H1 (cell line): ENCODE results near the gene DENND1A. TPM values are rescaled to one million over a fixed set of nuclear protein-coding genes. Genes with fewer than 3 reads are reported as not detected.

Experiments used
- ASH2L ChIP-seq: fragments of 200-600, 300-600 bp; sonication (generic); IDR thresholded peaks from one replicate; pipeline ENCODE4 v1.7.1; 2017; ENCODE audit warnings: low read length
- CBX8 ChIP-seq: fragments of 300-800, 300-1000 bp; sonication (generic); IDR thresholded peaks from 2 replicates; pipeline ENCODE4 v1.7.1; 2016; ENCODE audit warnings: low read depth, low read length, borderline replicate concordance
- CREB1 ChIP-seq: IDR thresholded peaks from 2 replicates; pipeline ENCODE4 v1.6.1; 2012; ENCODE audit warnings: inconsistent platforms
- JUN ChIP-seq: IDR thresholded peaks from 2 replicates; pipeline ENCODE4 v1.6.1; 2011; ENCODE audit warnings: low read depth, mild to moderate bottlenecking, improper control_type of control experiment, low read length
- POU5F1 ChIP-seq: IDR thresholded peaks from 2 replicates; pipeline ENCODE4 v1.6.1; 2011; ENCODE audit warnings: low read depth, mild to moderate bottlenecking, low read length, moderate library complexity
- SIRT6 ChIP-seq: IDR thresholded peaks from one replicate; pipeline ENCODE4 v1.7.1; 2012; ENCODE audit warnings: low read length, inconsistent platforms
- TAF7 ChIP-seq: optimal IDR thresholded peaks from 2 replicates; pipeline ENCODE3; 2011; ENCODE audit warnings: low read depth, mild to moderate bottlenecking, inconsistent platforms, low read length, moderate library complexity, borderline replicate concordance
- USF2 ChIP-seq: IDR thresholded peaks from 2 replicates; pipeline ENCODE4 v1.6.1; 2011; ENCODE audit warnings: low read length, improper control_type of control experiment
- polyA plus RNA-seq, 7 experiments: library from polyadenylated mRNA; depleted of rRNA in 3 of 7; stranded (reverse) in 5 of 7; unstranded in 2 of 7; fragments of >200 nt in 5 of 7; fragments of 200-250 nt in 2 of 7; gene quantifications; 1 replicate in 5 of 7; 2 replicates in 1 of 7; 4 replicates in 1 of 7; pipeline versions ENCODE4 v1.2.1 to v1.2.3, GENCODE V29; 2011 to 2013; ENCODE audit warnings: missing spikeins in 2 of 7, mixed read lengths in 2 of 7
- total RNA-seq: library from RNA; stranded (reverse); fragmentation: NEBNext Ultra II Directional; extraction: Animal tissue kit (Norgen Biotek cat#: 25700); gene quantifications from 2 replicates; pipeline ENCODE4 v1.2.1, GENCODE V29; 2021
- TF ChIP-seq, protein P1 (sequence below): fragments of 300-600 bp; sonication (generic); IDR thresholded peaks from 2 replicates; pipeline ENCODE4 v1.7.1; 2012; ENCODE audit warnings: low read length, moderate library complexity, mild to moderate bottlenecking, inconsistent platforms; ENCODE audit not compliant: insufficient replicate concordance

DENND1A gene
- total and polyA plus RNA-seq, 2 of the 8 experiments (the other 6 are each of a cell fraction or from before 2014, with no cell fraction given), result 24.1 to 26.4 TPM

- TF ChIP-seq, protein P1, sequence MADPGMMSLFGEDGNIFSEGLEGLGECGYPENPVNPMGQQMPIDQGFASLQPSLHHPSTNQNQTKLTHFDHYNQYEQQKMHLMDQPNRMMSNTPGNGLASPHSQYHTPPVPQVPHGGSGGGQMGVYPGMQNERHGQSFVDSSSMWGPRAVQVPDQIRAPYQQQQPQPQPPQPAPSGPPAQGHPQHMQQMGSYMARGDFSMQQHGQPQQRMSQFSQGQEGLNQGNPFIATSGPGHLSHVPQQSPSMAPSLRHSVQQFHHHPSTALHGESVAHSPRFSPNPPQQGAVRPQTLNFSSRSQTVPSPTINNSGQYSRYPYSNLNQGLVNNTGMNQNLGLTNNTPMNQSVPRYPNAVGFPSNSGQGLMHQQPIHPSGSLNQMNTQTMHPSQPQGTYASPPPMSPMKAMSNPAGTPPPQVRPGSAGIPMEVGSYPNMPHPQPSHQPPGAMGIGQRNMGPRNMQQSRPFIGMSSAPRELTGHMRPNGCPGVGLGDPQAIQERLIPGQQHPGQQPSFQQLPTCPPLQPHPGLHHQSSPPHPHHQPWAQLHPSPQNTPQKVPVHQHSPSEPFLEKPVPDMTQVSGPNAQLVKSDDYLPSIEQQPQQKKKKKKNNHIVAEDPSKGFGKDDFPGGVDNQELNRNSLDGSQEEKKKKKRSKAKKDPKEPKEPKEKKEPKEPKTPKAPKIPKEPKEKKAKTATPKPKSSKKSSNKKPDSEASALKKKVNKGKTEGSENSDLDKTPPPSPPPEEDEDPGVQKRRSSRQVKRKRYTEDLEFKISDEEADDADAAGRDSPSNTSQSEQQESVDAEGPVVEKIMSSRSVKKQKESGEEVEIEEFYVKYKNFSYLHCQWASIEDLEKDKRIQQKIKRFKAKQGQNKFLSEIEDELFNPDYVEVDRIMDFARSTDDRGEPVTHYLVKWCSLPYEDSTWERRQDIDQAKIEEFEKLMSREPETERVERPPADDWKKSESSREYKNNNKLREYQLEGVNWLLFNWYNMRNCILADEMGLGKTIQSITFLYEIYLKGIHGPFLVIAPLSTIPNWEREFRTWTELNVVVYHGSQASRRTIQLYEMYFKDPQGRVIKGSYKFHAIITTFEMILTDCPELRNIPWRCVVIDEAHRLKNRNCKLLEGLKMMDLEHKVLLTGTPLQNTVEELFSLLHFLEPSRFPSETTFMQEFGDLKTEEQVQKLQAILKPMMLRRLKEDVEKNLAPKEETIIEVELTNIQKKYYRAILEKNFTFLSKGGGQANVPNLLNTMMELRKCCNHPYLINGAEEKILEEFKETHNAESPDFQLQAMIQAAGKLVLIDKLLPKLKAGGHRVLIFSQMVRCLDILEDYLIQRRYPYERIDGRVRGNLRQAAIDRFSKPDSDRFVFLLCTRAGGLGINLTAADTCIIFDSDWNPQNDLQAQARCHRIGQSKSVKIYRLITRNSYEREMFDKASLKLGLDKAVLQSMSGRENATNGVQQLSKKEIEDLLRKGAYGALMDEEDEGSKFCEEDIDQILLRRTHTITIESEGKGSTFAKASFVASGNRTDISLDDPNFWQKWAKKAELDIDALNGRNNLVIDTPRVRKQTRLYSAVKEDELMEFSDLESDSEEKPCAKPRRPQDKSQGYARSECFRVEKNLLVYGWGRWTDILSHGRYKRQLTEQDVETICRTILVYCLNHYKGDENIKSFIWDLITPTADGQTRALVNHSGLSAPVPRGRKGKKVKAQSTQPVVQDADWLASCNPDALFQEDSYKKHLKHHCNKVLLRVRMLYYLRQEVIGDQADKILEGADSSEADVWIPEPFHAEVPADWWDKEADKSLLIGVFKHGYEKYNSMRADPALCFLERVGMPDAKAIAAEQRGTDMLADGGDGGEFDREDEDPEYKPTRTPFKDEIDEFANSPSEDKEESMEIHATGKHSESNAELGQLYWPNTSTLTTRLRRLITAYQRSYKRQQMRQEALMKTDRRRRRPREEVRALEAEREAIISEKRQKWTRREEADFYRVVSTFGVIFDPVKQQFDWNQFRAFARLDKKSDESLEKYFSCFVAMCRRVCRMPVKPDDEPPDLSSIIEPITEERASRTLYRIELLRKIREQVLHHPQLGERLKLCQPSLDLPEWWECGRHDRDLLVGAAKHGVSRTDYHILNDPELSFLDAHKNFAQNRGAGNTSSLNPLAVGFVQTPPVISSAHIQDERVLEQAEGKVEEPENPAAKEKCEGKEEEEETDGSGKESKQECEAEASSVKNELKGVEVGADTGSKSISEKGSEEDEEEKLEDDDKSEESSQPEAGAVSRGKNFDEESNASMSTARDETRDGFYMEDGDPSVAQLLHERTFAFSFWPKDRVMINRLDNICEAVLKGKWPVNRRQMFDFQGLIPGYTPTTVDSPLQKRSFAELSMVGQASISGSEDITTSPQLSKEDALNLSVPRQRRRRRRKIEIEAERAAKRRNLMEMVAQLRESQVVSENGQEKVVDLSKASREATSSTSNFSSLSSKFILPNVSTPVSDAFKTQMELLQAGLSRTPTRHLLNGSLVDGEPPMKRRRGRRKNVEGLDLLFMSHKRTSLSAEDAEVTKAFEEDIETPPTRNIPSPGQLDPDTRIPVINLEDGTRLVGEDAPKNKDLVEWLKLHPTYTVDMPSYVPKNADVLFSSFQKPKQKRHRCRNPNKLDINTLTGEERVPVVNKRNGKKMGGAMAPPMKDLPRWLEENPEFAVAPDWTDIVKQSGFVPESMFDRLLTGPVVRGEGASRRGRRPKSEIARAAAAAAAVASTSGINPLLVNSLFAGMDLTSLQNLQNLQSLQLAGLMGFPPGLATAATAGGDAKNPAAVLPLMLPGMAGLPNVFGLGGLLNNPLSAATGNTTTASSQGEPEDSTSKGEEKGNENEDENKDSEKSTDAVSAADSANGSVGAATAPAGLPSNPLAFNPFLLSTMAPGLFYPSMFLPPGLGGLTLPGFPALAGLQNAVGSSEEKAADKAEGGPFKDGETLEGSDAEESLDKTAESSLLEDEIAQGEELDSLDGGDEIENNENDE, result no peak
- TF ChIP-seq JUN (no peak), CBX8 (no peak), POU5F1 (no peak), ASH2L (no peak), CREB1 (no peak), SIRT6 (no peak), TAF7 (no peak), USF2 (no peak)
Observed at GRCh38 chr9:123686829-123687192, 243.1 kb downstream of the DENND1A start (continued).
